Measurements from ENCODE around the gene CEACAM5.
A peak's percentile ranks its signal among the peaks of the same experiment; 100 is the strongest.
"Not testable (repeated sequence)": the region's sequence is repeated elsewhere in the genome, so short reads cannot be mapped to it uniquely, and the experiment has no call there.

Gene CEACAM5

DNA sequence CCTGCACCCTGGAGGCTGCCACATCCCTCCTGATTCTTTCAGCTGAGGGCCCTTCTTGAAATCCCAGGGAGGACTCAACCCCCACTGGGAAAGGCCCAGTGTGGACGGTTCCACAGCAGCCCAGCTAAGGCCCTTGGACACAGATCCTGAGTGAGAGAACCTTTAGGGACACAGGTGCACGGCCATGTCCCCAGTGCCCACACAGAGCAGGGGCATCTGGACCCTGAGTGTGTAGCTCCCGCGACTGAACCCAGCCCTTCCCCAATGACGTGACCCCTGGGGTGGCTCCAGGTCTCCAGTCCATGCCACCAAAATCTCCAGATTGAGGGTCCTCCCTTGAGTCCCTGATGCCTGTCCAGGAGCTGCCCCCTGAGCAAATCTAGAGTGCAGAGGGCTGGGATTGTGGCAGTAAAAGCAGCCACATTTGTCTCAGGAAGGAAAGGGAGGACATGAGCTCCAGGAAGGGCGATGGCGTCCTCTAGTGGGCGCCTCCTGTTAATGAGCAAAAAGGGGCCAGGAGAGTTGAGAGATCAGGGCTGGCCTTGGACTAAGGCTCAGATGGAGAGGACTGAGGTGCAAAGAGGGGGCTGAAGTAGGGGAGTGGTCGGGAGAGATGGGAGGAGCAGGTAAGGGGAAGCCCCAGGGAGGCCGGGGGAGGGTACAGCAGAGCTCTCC, 6.9 kb upstream of the CEACAM5 start:
- DNase-seq = no peak

DNA sequence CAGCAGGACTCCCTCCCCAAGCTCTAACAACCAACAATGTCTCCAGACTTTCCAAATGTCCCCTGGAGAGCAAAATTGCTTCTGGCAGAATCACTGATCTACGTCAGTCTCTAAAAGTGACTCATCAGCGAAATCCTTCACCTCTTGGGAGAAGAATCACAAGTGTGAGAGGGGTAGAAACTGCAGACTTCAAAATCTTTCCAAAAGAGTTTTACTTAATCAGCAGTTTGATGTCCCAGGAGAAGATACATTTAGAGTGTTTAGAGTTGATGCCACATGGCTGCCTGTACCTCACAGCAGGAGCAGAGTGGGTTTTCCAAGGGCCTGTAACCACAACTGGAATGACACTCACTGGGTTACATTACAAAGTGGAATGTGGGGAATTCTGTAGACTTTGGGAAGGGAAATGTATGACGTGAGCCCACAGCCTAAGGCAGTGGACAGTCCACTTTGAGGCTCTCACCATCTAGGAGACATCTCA, 6.2 kb upstream of the CEACAM5 start:
- no peak for DNase-seq

DNA sequence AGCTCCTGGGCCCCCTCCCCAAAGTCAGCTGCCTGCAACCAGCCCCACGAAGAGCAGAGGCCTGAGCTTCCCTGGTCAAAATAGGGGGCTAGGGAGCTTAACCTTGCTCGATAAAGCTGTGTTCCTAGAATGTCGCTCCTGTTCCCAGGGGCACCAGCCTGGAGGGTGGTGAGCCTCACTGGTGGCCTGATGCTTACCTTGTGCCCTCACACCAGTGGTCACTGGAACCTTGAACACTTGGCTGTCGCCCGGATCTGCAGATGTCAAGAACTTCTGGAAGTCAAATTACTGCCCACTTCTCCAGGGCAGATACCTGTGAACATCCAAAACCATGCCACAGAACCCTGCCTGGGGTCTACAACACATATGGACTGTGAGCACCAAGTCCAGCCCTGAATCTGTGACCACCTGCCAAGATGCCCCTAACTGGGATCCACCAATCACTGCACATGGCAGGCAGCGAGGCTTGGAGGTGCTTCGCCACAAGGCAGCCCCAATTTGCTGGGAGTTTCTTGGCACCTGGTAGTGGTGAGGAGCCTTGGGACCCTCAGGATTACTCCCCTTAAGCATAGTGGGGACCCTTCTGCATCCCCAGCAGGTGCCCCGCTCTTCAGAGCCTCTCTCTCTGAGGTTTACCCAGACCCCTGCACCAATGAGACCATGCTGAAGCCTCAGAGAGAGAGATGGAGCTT, 4.7 kb upstream of the CEACAM5 start:
- DNase-seq = no peak

DNA sequence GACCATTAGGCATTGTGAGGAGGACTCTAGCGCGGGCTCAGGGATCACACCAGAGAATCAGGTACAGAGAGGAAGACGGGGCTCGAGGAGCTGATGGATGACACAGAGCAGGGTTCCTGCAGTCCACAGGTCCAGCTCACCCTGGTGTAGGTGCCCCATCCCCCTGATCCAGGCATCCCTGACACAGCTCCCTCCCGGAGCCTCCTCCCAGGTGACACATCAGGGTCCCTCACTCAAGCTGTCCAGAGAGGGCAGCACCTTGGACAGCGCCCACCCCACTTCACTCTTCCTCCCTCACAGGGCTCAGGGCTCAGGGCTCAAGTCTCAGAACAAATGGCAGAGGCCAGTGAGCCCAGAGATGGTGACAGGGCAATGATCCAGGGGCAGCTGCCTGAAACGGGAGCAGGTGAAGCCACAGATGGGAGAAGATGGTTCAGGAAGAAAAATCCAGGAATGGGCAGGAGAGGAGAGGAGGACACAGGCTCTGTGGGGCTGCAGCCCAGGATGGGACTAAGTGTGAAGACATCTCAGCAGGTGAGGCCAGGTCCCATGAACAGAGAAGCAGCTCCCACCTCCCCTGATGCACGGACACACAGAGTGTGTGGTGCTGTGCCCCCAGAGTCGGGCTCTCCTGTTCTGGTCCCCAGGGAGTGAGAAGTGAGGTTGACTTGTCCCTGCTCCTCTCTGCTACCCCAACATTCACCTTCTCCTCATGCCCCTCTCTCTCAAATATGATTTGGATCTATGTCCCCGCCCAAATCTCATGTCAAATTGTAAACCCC, 2.8 kb upstream of the CEACAM5 start:
- DNase-seq = no peak

DNA sequence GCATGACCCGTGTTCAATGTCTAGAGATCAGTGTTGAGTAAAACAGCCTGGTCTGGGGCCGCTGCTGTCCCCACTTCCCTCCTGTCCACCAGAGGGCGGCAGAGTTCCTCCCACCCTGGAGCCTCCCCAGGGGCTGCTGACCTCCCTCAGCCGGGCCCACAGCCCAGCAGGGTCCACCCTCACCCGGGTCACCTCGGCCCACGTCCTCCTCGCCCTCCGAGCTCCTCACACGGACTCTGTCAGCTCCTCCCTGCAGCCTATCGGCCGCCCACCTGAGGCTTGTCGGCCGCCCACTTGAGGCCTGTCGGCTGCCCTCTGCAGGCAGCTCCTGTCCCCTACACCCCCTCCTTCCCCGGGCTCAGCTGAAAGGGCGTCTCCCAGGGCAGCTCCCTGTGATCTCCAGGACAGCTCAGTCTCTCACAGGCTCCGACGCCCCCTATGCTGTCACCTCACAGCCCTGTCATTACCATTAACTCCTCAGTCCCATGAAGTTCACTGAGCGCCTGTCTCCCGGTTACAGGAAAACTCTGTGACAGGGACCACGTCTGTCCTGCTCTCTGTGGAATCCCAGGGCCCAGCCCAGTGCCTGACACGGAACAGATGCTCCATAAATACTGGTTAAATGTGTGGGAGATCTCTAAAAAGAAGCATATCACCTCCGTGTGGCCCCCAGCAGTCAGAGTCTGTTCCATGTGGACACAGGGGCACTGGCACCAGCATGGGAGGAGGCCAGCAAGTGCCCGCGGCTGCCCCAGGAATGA, 1.5 kb upstream of the CEACAM5 start:
- DNase-seq = peak; percentile 58

DNA sequence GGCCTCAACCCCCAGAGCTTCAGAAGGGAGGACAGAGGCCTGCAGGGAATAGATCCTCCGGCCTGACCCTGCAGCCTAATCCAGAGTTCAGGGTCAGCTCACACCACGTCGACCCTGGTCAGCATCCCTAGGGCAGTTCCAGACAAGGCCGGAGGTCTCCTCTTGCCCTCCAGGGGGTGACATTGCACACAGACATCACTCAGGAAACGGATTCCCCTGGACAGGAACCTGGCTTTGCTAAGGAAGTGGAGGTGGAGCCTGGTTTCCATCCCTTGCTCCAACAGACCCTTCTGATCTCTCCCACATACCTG, 969 bp upstream of the CEACAM5 start:
- no peak for DNase-seq

DNA sequence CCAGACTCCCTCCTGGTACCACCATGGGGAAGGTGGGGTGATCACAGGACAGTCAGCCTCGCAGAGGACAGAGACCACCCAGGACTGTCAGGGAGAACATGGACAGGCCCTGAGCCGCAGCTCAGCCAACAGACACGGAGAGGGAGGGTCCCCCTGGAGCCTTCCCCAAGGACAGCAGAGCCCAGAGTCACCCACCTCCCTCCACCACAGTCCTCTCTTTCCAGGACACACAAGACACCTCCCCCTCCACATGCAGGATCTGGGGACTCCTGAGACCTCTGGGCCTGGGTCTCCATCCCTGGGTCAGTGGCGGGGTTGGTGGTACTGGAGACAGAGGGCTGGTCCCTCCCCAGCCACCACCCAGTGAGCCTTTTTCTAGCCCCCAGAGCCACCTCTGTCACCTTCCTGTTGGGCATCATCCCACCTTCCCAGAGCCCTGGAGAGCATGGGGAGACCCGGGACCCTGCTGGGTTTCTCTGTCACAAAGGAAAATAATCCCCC, 505 bp upstream of the CEACAM5 start:
- no peak for DNase-seq

DNA sequence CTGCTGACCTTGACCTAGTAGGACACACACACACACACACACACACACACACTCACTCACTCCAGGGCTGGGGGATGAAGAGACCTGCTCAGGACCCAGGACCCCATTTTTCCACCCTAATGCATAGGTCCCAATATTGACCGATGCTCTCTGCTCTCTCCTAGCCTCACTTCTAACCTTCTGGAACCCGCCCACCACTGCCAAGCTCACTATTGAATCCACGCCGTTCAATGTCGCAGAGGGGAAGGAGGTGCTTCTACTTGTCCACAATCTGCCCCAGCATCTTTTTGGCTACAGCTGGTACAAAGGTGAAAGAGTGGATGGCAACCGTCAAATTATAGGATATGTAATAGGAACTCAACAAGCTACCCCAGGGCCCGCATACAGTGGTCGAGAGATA, 1.1 kb downstream of the CEACAM5 start:
- DNase-seq = not testable (repeated sequence)

DNA sequence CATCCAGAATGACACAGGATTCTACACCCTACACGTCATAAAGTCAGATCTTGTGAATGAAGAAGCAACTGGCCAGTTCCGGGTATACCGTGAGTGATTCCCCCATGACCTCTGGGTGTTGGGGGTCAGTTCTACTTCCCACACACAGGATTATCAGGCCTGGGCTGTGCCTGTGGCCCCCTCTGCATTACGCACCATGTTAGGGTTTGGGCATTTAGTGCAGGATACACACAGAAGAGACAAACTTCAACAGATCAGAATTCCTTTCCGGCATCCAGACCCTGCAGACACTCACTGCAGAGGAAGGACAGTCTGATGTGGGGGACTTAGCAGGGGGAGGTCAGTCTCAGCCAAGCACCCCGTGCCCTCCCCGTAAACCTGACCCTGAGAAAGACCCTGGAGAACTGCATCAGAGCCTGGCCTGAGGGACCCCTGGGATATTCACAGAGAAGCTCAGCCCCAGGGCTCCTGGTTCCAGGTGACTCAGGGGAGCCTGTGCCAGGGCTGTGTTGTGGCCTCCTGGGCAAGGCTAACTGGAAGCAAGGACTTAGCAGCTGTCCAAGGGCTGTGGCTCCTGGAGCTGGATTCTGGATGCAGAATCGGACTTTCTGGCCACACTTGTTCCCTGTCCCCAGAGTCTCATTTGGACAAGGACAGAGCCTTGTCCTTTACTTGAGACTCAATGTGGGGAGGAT, 1.7 kb downstream of the CEACAM5 start:
- no peak for DNase-seq

DNA sequence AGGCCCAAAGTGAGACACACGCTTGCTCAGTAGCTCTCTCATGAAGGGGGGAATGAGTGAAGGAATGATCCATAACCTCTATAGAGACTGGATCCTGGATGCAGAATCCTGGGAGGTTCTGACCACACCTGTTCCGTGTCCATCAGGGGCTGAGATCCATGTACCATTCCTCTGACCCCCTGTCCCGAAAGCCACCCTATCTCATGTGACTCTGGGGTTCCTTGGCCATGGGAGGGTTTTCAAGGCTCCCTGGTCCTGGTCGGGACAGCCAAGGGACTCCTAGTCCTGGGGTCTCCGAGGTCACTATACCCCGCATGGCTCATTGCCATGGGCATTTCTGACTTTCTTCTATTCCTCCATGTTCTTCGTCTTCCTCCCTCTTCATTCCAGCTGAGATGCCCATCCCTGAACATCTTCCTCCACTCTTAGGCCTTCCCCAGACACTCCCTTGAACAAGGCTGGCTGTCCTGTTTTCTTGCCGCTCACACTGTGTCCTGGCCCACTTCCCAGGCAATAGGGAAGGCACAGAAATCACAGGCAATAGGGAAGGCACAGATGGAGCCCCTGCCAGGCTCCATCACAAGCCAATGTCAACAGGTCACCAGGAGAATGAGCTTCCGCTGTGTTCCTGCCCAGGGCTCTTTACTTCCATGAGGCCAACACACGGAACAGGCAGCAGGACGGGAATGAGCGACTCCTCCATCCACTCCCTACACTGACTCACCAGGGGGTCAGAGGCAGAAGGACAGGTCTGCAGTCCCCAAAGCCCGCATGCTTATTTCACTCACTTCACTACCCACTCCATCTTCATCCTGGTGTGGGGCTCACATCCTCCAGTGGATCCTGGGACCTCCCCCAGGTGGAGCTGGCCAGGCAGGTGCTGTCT, 3.2 kb downstream of the CEACAM5 start:
- no peak for DNase-seq

DNA sequence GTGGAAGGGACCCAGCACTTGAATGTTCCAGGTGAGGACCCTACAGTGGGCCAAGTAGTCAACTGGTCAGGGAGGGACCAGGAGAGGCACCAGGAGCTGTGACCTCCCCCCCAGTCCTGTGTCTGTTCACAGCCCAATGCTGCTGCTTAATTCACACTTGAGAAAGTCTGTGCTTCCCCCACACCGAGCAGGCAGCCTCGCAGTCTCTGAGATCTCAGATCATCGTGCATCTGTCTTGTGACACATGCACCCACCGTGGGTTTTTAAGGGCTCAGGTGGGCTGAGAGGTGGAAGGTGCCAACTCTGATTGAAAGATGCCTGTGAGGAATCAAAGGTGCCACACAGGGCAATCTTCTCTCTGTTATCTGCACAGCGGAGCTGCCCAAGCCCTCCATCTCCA, 6.2 kb downstream of the CEACAM5 start:
- no peak for DNase-seq

DNA sequence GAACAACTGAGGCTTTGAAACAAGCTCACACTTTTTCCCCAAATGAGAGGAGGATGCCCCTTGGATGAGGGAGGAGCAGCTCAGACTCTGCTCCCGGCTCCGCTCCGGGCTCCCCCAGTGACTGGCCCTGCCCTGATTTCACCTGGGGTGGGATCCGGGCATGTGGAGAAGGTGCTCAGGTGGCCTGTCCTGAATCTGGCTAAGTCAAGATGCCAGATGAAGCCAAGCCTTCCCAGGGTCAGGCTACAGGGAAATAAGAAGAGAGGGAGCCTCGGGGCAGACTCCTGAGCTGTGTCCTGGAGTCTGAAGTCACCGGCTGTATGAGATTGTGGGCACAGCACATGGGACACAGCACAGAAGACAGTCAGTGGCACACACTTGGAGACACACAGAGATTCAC, 10.3 kb downstream of the CEACAM5 start:
- no peak for DNase-seq

DNA sequence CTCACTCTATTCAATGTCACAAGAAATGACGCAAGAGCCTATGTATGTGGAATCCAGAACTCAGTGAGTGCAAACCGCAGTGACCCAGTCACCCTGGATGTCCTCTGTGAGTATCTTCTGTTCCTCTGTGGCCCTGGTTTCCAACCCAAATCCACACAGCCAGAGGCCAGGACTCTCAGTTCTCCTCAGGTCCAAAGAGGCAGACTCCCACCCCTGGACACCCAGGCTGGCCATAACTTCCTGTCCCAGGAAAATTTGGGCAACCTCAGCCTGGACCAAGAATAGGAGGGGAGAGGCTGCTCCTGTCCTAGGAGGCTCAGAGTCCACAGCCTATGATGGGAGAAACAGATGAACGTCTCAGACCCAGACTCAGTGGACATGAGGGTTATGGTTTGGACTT, 11.7 kb downstream of the CEACAM5 start:
- no peak for DNase-seq

DNA sequence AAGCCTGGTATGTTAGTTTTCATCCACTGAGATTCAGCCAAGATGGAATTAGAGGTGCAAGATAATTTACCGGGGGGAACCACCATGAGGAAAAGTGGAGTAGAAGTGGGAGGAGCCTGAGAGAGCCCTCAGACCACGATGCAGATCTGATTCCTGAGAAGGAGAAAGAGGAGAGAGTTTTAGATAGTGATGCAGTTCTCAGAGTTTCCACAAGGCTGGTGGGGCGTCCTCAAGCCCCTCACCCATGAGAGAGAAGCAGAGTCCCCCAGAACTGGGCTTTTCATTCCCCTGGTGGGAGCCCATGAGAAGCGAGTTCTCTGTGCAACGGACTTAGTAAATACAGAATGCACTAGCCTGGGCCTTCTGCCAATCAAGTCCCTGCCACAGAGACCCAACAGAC, 18.1 kb downstream of the CEACAM5 start:
- DNase-seq = no peak

DNA sequence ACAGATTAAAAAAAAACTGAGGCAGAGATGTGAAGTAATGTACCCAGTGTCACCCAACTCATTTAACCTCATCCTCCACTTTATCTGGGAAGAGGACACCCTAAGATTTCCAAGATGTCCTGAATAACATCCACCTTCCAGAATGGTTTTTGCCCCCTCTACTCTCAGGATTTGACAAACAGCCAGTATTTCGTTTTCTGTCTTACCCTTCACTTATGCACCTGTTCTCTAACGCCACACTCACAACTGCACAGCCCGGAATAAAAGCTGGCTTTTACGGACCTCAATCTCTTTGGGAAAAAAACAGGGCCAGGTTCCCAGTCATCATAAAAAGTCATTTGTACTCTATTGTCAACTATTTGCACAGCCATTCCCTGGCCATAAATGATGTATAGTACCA, 25.7 kb downstream of the CEACAM5 start:
- DNase-seq = no peak

DNA sequence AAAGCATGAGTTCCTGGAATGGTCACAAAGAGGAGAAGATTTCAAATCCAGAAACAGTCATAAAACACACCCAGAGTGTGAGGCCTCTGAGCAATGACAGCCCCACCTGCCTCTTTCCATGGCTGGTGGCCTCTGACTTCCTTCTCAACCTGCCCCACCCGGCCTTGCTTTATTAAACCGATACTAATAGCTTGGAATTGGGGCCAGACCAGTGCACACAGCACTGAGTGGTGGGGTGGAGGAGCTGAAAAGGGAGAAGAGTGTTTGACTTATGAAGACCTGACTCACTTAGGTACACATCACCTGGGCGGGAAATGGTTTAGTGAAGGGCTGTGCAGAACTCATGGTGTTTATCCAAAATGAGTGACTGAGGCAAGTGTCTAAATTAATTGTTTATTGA, 26.2 kb downstream of the CEACAM5 start:
- DNase-seq = no peak

DNA sequence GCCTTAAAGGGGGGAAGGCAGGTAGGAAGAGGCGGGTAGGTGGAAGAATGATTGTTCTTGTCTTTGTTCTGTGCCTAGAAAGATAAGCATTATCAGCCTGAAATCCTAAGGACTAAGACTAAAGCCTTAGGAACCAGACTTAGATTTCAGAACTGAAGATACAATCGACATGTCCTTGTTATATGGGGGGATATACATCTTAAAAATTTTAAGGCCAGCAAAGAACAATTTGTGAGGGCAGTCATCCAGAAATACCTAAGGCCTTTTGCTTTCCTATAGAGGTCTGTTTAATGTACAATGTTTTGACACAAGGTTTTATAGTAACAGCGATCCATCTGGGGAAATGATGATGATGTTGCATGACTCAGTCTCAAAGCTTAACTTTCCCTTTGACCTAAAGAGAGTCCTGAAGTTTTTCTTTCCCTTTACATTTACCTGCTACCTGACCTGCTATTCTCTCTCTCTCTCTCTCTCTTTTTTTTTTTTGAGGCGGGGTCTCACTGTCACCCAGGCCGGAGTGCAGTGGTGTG, 26.7 kb downstream of the CEACAM5 start:
- DNase-seq = no peak

DNA sequence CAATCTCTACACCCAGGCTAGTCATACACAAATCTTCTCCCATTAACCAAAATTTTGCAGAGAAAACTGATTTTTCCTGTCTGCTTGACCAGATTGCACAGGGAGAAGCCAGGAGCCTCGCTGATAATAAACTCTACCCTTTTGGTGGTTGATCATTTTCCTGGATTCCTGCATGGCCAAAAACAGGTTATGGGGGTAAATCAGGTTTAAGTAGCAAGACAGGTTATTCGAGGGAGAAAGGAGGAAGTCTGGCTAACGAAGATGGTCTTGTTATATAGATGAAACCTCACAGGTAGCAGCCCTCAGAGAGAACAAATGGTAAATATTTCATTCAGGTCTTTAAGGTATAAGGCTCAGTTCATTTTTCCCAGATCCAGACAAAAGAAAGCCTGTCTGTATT, 30.9 kb downstream of the CEACAM5 start:
- no peak for DNase-seq

DNA sequence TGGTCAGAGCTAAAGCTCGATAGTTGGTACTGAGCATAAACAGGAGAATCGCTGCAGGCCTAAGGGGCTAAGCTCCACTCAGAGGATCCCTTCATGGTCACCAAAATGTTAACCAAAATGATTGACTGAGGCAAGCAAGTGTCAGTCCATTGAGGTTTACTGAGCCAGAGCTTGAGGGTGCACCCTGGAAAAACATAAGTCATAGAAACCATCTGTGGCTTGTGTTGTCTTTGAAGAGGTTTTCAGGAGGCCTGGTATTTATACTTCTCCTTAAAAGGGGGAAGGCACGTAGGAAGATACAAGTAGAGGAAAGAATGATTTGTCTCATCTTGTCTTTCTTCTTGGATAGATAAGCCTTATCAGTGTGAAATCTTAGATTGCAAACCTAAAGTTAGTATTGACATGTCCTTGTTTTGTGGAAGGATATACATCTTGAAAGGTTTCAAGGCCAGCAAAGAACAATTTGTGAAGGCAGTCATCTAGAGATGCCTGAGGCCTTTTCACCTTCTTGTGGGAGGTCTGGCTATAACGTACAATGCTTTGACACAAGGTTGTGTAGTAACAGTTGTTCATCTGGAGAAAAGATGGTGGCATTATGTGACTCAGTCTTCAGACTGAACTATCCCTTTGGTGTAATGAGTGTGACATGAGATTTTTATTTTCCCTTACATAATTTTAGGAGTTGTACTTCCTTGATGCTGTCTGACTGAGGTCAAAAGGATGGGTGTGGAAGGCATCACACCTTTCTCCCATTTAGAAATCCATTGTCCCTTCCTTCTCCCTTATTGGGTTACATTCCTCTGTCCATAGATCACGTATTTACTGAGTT, 32.2 kb downstream of the CEACAM5 start:
- no peak for DNase-seq

DNA sequence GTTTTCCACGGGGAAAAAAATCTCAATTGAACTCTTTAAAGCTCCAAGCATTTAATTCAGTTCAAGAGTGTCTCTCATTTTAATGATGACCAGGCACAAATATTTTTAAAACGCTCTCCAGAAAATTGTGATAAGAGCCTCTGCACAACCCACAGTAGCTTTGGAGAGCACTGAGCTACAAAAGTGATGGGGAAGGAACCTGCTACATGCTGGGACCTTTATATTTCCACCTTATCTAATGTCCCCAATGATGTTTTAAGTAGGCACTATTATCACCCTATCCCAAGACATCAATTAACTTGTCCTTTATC, 32.8 kb downstream of the CEACAM5 start:
- DNase-seq = no peak

DNA sequence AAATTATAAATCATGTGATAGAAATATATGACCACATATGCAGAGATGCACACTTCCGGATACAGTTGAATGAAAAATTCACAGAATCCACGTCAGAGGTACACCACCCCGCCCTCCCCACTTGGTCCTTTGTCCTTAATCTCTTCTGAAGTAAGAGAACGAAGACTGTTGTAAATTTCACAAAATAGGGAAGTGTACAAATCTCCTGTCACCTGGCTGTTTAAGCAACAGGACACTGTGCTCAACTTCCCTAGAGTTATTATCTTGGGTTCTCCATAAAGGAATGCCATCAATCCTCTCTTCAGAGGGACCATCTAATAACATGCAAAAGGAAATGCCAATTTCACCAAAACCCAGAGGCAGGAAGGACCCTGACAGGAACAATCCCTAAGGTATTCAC, 36.4 kb downstream of the CEACAM5 start:
- no peak for DNase-seq

All from NCI-H2107 (cell line).